Neural progenitor cell (in vitro differentiated cells): ENCODE measurements around the gene CSNK1G1.

Experiments
- CTCF ChIP-seq: fragments of 200-600 bp; sonication (generic); IDR thresholded peaks from 2 replicates; pipeline ENCODE4 v1.5.1; 2017; ENCODE audit warnings: antibody characterized with exemption, mild to moderate bottlenecking
- EZH2 ChIP-seq: fragments of 200-600 bp; sonication (generic); IDR thresholded peaks from 2 replicates; pipeline ENCODE4 v1.6.1; 2017; ENCODE audit warnings: antibody characterized with exemption, mild to moderate bottlenecking, moderate library complexity
- EZH2phosphoT487 ChIP-seq: fragments of 200-600 bp; sonication (generic); IDR thresholded peaks from 2 replicates; pipeline ENCODE4 v1.6.1; 2017; ENCODE audit warnings: antibody characterized with exemption

GRCh38 chr15:64229129-64229724 is 126.7 kb downstream of the CSNK1G1 start:
- TF ChIP-seq CTCF, result no peak
- TF ChIP-seq EZH2, result no peak
- TF ChIP-seq EZH2phosphoT487, result no peak
